HL-60 (cell line): ENCODE measurements around the gene PRDM11.

ENCODE experiments used
- DNase-seq, 2 experiments: peaks; one replicate each; pipeline ENCODE4 v3.0.0-alpha.2; 2010 to 2020; ENCODE audit warnings: low read depth in 1 of 2, low spot score in 1 of 2
- H3K27ac ChIP-seq: fragments of 250-450 bp; sonication (Bioruptor Pico); replicated peaks from 2 replicates; pipeline ENCODE4 v1.5.1; 2020; ENCODE audit warnings: mild to moderate bottlenecking, moderate library complexity
- H3K27me3 ChIP-seq: fragments of 250-450 bp; sonication (Bioruptor Pico); 2 replicates; pipeline ENCODE4 v1.5.1; 2021; ENCODE audit warnings: mild to moderate bottlenecking, moderate library complexity; ENCODE audit not compliant: insufficient read depth, poor library complexity, severe bottlenecking
- H3K4me3 ChIP-seq: replicated peaks from 2 replicates; pipeline ENCODE4 v1.5.1; 2011; ENCODE audit warnings: mild to moderate bottlenecking, control low read depth, low read length; ENCODE audit not compliant: insufficient read depth
- GABPA ChIP-seq: IDR thresholded peaks from 2 replicates; pipeline ENCODE4 v1.6.1; 2012; ENCODE audit warnings: low read depth
- POLR2AphosphoS5 ChIP-seq: IDR thresholded peaks from 2 replicates; pipeline ENCODE4 v1.6.1; 2012; ENCODE audit warnings: low read depth
- SPI1 ChIP-seq: IDR thresholded peaks from 2 replicates; pipeline ENCODE4 v1.6.1; 2012; ENCODE audit warnings: low read depth, mild to moderate bottlenecking, borderline replicate concordance
- TF ChIP-seq, protein P1 (sequence below): IDR thresholded peaks from one replicate; pipeline ENCODE4 v1.5.1; 2011; ENCODE audit warnings: low read length, control low read depth, inconsistent platforms; ENCODE audit not compliant: insufficient read depth
- TF ChIP-seq, protein P2 (sequence below): IDR thresholded peaks from 2 replicates; pipeline ENCODE4 v1.6.1; 2012; ENCODE audit warnings: low read depth; ENCODE audit not compliant: insufficient replicate concordance

The PRDM11 gene

DNA sequence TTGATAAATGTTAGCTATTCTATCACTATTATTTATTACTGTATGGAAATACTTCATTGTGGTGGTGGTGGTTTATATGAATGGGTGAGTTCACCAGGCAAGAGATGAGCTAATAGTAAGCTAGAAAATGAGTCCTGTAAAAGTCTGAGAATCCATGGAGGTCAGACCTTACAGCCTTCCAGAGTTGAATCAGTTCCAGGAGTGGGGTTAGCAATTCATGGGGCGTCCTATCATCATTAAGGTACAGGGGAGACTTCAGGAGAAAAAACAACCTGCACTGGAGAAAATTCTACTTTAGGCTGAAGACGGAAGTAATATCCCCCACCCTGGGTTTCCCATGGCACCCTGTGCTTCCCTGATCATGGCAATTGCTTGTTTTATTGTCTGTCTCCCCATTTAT lies 133.2 kb downstream of the PRDM11 start:
- DNase-seq: no peak
- H3K27ac ChIP-seq: no peak overlapping the region
- H3K4me3 ChIP-seq: no peak overlapping the region
- peaks cover 8% of the 10 kb centered on the region for H3K27me3 ChIP-seq
- TF ChIP-seq SPI1: no peak
- no peak for TF ChIP-seq POLR2AphosphoS5
- TF ChIP-seq GABPA: no peak
- TF ChIP-seq, protein P1, sequence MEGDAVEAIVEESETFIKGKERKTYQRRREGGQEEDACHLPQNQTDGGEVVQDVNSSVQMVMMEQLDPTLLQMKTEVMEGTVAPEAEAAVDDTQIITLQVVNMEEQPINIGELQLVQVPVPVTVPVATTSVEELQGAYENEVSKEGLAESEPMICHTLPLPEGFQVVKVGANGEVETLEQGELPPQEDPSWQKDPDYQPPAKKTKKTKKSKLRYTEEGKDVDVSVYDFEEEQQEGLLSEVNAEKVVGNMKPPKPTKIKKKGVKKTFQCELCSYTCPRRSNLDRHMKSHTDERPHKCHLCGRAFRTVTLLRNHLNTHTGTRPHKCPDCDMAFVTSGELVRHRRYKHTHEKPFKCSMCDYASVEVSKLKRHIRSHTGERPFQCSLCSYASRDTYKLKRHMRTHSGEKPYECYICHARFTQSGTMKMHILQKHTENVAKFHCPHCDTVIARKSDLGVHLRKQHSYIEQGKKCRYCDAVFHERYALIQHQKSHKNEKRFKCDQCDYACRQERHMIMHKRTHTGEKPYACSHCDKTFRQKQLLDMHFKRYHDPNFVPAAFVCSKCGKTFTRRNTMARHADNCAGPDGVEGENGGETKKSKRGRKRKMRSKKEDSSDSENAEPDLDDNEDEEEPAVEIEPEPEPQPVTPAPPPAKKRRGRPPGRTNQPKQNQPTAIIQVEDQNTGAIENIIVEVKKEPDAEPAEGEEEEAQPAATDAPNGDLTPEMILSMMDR: no peak
- TF ChIP-seq, protein P2, sequence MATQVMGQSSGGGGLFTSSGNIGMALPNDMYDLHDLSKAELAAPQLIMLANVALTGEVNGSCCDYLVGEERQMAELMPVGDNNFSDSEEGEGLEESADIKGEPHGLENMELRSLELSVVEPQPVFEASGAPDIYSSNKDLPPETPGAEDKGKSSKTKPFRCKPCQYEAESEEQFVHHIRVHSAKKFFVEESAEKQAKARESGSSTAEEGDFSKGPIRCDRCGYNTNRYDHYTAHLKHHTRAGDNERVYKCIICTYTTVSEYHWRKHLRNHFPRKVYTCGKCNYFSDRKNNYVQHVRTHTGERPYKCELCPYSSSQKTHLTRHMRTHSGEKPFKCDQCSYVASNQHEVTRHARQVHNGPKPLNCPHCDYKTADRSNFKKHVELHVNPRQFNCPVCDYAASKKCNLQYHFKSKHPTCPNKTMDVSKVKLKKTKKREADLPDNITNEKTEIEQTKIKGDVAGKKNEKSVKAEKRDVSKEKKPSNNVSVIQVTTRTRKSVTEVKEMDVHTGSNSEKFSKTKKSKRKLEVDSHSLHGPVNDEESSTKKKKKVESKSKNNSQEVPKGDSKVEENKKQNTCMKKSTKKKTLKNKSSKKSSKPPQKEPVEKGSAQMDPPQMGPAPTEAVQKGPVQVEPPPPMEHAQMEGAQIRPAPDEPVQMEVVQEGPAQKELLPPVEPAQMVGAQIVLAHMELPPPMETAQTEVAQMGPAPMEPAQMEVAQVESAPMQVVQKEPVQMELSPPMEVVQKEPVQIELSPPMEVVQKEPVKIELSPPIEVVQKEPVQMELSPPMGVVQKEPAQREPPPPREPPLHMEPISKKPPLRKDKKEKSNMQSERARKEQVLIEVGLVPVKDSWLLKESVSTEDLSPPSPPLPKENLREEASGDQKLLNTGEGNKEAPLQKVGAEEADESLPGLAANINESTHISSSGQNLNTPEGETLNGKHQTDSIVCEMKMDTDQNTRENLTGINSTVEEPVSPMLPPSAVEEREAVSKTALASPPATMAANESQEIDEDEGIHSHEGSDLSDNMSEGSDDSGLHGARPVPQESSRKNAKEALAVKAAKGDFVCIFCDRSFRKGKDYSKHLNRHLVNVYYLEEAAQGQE: no peak

DNA sequence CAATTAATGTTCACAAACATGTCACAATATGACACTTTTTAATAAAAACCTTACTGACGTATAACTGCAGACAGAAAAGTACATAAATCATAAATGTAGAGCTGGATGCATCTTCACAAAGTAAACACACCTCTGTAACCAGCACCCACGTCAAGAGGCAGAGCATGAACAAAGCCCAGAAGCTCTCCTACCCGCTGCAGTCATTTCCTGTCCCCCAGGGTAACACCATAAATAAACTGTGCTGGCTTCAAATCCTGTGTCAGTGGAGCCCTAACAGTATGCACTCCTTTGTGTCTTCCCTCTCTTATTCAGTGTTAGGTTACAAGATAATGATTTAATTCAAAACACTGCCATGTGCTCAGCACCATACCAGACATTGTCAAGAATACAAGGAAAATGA lies 134.0 kb downstream of the PRDM11 start:
- H3K27ac ChIP-seq: no peak overlapping the region
- peaks cover 16% of the 10 kb centered on the region for H3K27me3 ChIP-seq
- no peak for DNase-seq
- TF ChIP-seq POLR2AphosphoS5 (no peak), SPI1 (no peak), GABPA (no peak)
- TF ChIP-seq, protein P2: no peak
- TF ChIP-seq, protein P1: no peak
- no peak overlapping the region for H3K4me3 ChIP-seq

DNA sequence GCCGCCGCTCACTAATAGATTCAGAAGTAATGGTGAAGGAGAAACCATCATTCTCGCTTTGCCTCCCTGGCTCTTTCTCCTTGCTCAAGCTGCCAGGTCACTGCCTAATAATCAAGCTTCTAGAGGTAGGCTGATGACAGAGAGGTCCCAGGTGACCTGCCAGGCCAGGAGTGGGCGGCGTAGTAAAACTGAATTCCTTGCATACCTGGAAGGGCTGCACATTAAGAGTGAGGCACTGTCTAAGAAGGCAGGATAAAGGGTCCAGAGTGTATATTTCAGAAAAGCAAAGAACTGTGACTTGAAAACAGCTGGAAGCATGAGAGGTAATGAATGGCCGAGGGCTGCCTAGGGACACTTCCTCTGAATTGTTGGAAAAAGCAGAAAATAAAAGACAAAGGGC lies 135.6 kb downstream of the PRDM11 start:
- Histone ChIP-seq H3K4me3 (no peak overlapping the region), H3K27me3 (peaks cover 30% of the 10 kb centered on the region), H3K27ac (no peak overlapping the region)
- no peak for DNase-seq
- TF ChIP-seq, protein P1: no peak
- TF ChIP-seq GABPA (no peak), SPI1 (no peak), POLR2AphosphoS5 (no peak)
